ENCODE data around the gene IFNLR1. TPM values are rescaled to one million over a fixed set of nuclear protein-coding genes. Genes with fewer than 3 reads are reported as not detected.

The IFNLR1 gene
- total RNA-seq, 6 experiments from 2014 or later = 3.4 to 8.3 (median 4.0) TPM

- DNase-seq (peak; percentile 62 to 84 (median 83)), ATAC-seq (peak; percentile 80 to 91 (median 89))
- no peaks in the 10 kb centered on the region for H3K36me3 ChIP-seq
- no peaks in the 10 kb centered on the region for H3K9me3 ChIP-seq
- TF ChIP-seq CTCF (IDR thresholded peaks at IDR 0.05) (no peak), POLR2A (IDR thresholded peaks at IDR 0.05) (no peak)
- H3K4me1 ChIP-seq = peaks cover 0 to 22% (median 8%) of the 10 kb centered on the region in 4 donors
- peak within 1 kb of the TSS; percentile 48 to 66 (median 64) for H3K4me3 ChIP-seq
- peak within 1 kb of the TSS in 2 of 3 donors; percentile 59 to 72 for H3K27ac ChIP-seq
- intact Hi-C loops (cut with DNase I) = no loop called here
- no peaks in the 10 kb centered on the region for H3K27me3 ChIP-seq
- WGBS (ENCODE audit: insufficient coverage, low coverage, low lambda C conversion rate, missing lambda C conversion rate) = 25% methylated on average over 11 of the region's 22 CpGs
Measured at GRCh38 chr1:24142546-24143534, 44.2 kb downstream of the IFNLR1 start, which contains the start of gene IL22RA1. IL22RA1 (minus strand) TSS chr1:24143140; CDS start chr1:24143082, 58 bp downstream.

GRCh38 chr1:24141311-24141997 lies 45.6 kb downstream of the IFNLR1 start:
- Histone ChIP-seq H3K27me3 (no peaks in the 10 kb centered on the region), H3K36me3 (no peaks in the 10 kb centered on the region), H3K4me1 (peaks cover 0 to 22% (median 8%) of the 10 kb centered on the region in 4 donors), H3K27ac (peak overlapping the region in 2 of 3 donors; percentile 59 to 72), H3K9me3 (no peaks in the 10 kb centered on the region), H3K4me3 (peak overlapping the region in 2 of 3 donors; percentile 6 to 64)
- intact Hi-C loops (cut with DNase I) = no loop called here
- 43% methylated on average over 10 of the region's 10 CpGs for WGBS (ENCODE audit: insufficient coverage, low coverage, low lambda C conversion rate, missing lambda C conversion rate)
- no peak for DNase-seq
- TF ChIP-seq POLR2A (IDR thresholded peaks at IDR 0.05) (no peak), CTCF (IDR thresholded peaks at IDR 0.05) (no peak)
- ATAC-seq = peak; percentile 42 to 61 (median 58)

GRCh38 chr1:24140741-24141181 lies 46.3 kb downstream of the IFNLR1 start:
- TF ChIP-seq CTCF (IDR thresholded peaks at IDR 0.05) (no peak), POLR2A (IDR thresholded peaks at IDR 0.05) (no peak)
- no peaks in the 10 kb centered on the region for H3K27me3 ChIP-seq
- H3K4me3 ChIP-seq = no peak overlapping the region
- H3K36me3 ChIP-seq = no peaks in the 10 kb centered on the region
- DNase-seq (no peak), ATAC-seq (no peak)
- no peaks in the 10 kb centered on the region for H3K9me3 ChIP-seq
- no peak overlapping the region for H3K27ac ChIP-seq
- 62% methylated on average over 6 of the region's 17 CpGs for WGBS (ENCODE audit: insufficient coverage, low coverage, low lambda C conversion rate, missing lambda C conversion rate)
- intact Hi-C loops (cut with DNase I) = no loop called here
- peaks cover 0 to 22% (median 8%) of the 10 kb centered on the region in 4 donors for H3K4me1 ChIP-seq

GRCh38 chr1:24139841-24140425 lies 47.2 kb downstream of the IFNLR1 start:
- ATAC-seq (no peak), DNase-seq (no peak)
- WGBS (ENCODE audit: insufficient coverage, low coverage, low lambda C conversion rate, missing lambda C conversion rate) = 87% methylated on average over 11 of the region's 11 CpGs
- no peaks in the 10 kb centered on the region for H3K9me3 ChIP-seq
- H3K27ac ChIP-seq = no peak overlapping the region
- intact Hi-C loops (cut with DNase I) = no loop called here
- H3K4me3 ChIP-seq = no peak overlapping the region
- no peak for TF ChIP-seq CTCF (IDR thresholded peaks at IDR 0.05)
- no peak for TF ChIP-seq POLR2A (IDR thresholded peaks at IDR 0.05)
- no peaks in the 10 kb centered on the region for H3K27me3 ChIP-seq
- H3K36me3 ChIP-seq = no peaks in the 10 kb centered on the region
- peaks cover 0 to 22% (median 8%) of the 10 kb centered on the region in 4 donors for H3K4me1 ChIP-seq
